ENCODE results near the gene DMAC2L.
"Not testable (repeated sequence)": the region's sequence is repeated elsewhere in the genome, so short reads cannot be mapped to it uniquely, and the experiment has no call there.

The DMAC2L gene

DNA sequence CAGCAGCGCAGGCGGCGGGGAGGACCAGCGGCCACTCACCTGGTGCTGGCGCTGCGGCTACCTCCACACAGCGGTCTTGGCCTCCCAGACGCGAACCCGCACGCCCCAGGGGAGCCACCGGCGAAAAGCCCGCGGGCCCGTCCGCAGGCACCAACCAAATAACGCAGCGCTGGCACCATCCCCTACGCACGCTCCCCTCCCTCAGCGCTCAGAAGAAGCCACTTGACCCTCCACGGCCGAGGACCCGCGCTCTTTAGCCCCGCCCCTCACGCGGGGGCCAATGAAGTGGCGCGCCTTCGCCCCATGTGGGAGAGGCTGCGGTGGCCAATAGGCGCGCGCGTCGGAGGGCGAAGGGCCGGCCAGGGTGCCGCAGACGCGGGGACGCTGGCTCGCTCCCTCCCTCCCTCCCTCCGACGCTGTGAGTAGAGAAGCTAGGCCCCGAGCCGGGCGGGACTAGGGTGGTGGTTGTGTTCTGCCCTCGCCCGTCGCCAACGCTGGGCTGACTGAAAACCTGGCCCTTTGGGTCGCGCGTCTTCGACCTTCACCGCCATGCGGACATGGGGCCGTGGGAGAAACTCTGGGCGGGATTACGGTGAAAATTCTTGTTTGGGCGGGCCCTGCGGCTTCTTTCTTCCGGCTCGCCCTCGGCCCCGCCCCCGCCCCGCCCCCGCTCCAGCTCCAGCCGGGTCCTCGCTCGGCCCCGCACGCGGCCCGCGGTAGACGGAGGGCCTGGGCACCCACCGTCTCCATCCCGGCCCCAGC, at the start of gene DMAC2L, which contains the start of gene L2HGDH:
TSS of gene DMAC2L (plus strand) at position 353 of the 762 bp plus-strand sequence. CDS start 9,164 bp downstream, outside the sequence.
TSS of gene L2HGDH (minus strand) at position 258 of the 762 bp plus-strand sequence. CDS start at position 179, 79 bp downstream.
- DNase-seq, result peak; percentile 49

DNA sequence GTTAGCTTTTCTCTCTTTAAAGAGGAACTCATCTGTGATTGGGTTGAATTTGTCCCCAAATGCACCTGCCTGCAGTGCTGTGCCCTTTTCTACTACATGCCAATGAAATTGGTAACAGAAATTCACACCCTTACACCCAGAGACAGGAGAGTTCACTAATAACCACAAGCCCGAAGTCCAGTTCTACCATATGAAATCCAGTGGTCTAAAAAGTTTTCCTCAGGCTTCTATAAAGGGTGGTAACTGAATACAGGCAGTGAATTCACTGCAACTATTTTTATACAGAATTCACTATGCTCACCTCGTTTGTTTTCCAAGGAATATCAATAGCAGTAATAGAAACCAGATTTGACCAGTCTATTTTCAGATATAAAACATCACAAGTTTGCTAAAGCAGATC, 49.3 kb upstream of the DMAC2L start:
- DNase-seq, result no peak

DNA sequence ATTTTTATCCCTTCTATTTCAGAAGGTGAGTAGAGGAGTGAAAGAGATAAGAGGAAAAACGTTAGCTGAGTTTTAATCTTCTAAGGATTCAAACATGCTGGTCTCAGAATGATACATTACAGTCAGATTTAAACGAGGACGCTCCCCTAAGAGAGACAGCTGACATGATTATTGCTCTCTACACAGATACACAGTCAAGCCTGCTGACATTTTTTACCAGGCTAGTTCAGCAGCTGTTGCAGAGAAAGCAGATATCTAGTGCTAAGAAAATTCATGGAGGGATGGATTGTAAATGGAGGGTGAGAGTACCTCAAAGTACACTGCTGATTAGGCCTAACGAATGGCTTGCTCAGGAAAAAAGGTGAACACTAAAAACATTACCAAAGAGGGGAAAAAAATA, 48.8 kb upstream of the DMAC2L start:
- no peak for DNase-seq

DNA sequence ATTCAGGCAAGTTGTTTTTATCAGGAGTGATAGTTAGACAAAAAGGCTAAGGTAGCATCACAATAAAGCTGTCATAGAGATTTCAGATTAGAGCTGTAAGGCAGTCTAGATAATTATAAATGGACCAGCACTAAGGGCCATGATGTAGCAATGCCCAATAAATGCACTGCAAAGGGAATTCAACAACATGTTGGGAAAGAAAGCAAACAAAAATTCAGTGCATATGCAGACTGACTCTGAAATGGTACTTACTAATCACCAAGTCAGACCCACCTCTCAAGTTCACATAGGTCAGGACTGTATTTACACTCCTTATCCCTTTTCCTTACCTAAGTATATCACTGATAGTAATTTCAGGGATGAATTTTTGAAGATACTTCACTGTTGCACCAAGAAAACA, 47.1 kb upstream of the DMAC2L start:
- no peak for DNase-seq

GRCh38 chr14:50270932-50271331, 41.2 kb upstream of the DMAC2L start:
- no peak for DNase-seq

DNA sequence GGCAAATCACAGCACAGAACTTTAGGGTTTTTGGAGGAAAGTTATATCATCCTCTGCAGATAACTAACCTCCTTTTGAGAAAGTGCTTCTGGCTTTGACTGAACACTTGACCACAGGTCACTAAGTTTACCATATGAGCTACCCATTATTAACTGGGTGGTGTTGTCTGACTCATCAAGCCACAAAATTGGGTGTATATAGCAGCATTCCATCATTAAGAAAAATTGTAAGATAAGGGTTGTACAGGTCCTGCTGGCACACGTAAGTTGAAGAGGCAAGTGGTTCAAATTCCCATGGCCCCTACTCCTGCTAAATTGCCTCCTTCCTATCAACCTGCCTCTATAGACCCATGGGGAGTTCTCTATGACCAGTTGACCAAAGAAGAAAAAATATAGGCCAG, 39.6 kb upstream of the DMAC2L start:
- no peak for DNase-seq

DNA sequence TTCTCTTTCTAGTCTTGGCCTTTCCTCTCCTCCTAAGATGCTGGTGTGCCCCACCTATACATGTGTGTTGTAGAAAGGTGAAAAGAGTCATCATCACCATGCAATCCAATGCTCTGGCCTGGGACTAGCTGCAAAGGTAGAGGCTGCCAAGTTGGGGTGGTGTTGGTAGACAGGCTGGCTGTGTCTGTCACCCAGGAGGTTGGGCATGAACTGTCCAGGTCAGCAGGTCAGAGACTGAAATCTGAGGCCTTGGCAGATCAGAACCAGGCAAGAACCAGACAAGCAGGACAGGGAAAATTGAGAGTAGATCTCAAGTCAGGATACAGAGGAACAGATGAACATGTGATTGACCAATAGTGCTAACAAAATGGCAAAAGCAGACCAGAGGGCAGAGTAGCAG, 26.3 kb upstream of the DMAC2L start:
- DNase-seq, result no peak

DNA sequence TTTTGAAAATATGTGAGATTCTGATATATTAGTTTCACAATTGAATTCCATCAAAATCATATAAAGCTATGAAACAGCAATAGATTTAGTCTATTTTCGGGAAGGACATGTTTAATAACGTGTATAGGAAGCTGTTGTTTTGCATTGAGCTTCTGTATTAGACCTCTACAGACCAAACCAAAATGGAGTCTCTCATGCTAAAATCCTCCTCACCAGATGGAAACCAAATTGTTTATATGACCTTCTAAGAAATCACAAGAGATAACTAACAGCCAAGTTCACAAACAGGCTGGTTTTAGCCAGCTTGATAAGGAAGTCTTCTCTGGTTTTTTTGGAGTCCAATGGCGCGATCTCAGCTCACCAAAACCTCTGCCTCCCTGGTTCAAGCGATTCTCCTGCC, 24.0 kb upstream of the DMAC2L start:
- DNase-seq, result no peak

DNA sequence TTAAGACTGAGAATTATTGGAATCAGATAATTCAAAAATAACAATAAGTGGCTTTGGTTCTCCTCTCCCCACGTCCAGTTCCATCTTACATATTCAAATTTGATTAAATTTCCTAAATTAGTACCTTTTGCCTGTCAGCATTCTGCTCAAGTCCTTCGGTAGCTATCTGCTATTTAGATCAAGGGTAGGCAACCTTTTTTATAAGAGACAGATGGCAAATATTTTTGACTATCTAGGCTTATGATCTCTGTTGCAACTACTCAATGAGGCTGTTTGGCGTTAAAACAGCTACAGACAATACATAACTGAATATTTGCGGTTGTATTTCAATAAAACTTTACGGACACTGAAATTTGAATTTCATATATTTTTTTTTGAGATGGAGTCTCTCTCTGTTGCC, 21.8 kb upstream of the DMAC2L start:
- DNase-seq, result no peak

DNA sequence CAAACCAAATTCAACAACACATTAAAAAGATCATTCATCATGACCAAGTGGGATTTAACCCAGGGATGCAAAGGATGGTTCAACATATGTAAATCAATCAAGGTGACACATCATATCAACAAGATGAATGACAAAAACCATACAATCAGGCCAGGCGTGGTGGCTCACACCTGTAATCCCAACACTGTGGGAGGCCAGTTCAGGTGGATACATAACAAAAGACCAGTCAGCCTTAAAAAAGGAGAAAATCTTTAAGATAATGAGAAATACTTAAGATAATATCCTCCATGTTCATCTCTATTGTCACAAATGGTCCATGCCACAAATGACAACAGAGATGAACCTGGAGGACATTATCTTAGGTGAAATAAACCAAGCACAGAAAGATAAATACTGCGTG, 12.5 kb upstream of the DMAC2L start:
- DNase-seq, result no peak

GRCh38 chr14:50301914-50302313, 10.2 kb upstream of the DMAC2L start:
- DNase-seq, result no peak

DNA sequence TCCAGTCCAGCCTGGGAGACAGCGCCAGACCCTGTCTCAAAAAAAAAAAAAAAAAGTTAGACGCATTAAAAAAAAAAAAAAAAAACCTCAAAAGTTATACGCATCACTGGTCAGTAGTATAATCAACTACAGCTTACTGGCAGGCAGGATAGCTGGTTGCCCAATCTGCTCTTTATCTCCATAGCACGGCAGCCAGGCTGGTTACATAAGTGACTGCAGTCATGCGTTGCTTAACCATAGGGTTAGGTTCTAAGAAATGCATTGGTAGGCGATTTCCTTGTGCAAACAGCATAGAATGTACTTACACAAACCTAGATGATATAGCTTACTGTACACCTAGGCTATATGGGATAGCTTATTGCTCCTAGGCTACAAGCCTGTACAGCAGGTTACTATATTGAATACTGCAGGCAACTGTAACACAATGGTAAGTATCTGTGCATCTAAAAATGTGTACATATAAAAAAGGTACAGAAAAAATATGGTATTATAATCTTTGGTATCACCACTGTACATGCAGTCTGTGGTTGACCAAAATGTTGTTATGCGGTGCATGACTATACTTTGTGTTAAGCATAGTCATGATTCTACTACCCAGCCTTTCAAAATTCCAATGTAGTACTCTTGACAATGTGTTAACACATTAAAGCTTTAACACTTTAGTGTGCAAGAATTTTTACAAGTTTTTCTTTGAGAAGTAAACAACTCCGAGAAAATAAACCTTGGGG, 8.2 kb upstream of the DMAC2L start:
- DNase-seq, result peak; percentile 61

DNA sequence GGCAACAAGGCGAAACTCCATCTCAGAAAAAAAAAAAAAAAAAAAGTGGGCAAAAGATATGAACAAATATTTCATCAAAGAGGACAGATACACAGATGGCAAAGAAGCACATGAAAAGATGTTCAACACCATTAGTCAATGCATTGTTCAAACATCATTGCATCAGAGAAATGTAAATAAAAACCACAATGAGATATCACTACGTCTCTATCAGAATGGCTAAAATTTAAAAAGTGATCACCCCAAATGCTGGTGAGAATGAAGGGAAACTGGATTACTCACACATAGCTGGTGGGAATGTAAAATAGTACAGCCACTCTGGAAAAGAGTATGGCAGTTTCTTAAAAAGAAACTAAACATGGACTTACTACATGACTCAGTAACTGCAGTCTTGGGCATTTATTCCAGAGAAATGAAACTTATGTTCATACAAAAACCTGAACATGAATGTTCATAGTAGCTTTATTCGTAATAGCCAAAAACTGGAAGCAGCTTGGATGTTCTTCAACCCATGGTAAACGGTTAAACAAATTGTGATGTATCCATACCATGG, 3.7 kb upstream of the DMAC2L start:
- no peak for DNase-seq

- DNase-seq, result no peak
Observed at GRCh38 chr14:50310445-50310844, 1.7 kb upstream of the DMAC2L start.

GRCh38 chr14:50311337-50311971, 670 bp upstream of the DMAC2L start:
- no peak for DNase-seq

- no peak for DNase-seq
Observed at GRCh38 chr14:50312734-50313054, 570 bp downstream of the DMAC2L start.

DNA sequence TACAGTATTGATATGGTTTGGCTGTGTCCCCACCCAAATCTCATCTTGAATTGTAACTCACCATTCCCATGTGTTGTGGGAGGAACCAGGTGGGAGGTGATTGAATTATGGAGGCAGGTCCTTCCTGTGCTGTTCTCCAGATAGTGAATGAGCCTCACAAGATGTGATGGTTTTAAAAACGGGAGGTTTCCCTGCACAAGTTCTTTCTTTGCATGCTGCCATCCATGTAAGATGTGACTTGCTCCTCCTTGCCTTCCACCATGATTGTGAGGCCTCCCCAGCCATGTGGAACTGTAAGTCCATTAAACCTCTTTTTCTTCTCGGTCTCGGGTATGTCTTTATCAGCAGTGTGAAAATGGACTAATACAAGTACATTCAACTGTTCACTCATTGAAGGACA, 2.0 kb downstream of the DMAC2L start:
- not testable (repeated sequence) for DNase-seq

- no peak for DNase-seq
Observed at GRCh38 chr14:50318031-50318626, 6.0 kb downstream of the DMAC2L start.

- DNase-seq, result no peak
Observed at GRCh38 chr14:50319293-50319692, 7.2 kb downstream of the DMAC2L start.

DNA sequence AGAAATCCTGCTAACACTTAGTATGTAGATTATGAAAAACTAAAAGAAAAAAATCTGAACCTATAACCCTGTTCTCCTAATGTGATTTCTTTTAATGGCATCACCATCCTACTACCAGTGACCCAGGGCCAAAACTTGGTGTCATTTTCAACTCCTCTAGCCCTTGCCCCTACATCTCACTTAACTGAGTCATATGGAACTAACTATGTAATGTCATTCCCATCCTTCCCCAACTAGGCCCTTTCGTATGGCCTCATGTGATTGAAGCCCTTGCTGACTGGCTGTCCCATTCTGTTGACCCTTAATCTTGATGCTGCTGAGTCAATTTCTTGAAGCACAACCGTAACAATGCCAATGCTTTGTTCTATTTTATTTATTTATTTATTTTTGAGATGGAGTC, 7.6 kb downstream of the DMAC2L start:
- no peak for DNase-seq

DNA sequence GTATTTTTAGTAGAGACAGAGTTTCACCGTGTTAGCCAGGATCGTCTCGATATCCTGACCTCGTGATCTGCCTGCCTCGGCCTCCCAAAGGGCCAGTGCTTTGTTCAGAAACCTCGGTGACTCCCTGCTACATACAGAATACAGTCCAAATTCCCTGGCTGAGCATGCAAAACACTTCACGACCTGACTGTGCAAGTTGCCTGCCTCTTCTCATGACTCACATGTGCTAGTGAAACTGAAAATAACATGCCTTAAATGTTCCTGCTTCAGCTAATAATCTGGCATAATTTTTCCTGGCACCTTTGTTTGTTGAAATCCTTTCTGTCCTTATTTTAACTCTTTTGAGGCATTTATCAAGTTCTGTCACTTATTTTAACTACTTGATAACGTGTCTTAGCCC, 8.2 kb downstream of the DMAC2L start:
- no peak for DNase-seq

DNA sequence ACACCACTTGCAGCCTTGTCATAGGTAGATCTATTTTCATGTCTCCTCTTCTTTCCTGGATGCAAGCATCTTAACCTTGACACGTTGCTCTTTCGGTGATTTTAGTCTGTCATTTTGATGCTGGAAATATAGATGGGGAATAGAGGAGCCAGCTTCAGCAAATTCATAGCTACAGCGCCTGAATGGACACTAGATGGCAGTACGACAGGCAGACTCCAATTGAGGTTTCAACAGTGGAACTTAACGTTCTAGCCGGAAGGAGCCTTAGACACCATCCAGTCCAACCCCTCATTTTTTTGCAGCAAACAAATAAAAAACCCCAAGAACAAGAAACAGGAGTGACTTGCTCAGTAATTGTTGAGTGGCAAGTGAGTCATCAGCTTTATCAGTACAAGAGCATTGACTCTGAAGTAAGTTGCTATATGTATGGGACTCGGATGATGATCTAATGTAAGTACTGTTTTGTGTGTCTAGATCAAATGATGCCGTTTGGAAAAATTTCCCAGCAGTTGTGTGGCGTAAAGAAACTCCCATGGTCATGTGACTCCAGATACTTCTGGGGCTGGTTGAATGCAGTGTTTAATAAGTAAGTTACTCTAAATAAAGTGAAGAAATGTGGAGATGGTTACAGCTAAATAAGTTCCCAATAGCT, 9.0 kb downstream of the DMAC2L start:
- DNase-seq, result peak; percentile 79

DNA sequence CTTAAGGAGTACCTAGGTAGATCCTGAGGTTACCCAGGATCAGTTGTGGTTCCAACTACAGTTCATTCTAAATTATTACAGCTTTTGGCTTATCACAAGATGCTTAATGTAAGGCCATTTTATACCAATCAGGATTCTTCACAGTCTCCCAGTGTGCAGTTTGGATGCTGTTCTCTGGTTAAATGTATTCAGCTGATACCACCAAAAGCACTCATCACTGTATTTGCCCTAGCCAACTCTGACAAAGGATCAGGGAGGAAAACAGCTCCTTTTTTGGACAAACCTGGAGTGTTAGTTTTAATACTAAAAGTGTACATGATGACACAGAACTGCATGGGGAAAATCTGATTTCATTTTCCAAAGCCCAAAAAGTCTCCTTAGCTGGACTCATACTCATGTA, 19.5 kb downstream of the DMAC2L start:
- DNase-seq, result no peak

All from SIG-M5 (cell line).